Activated CD4-positive, alpha-beta T cell treated with anti-CD3 and anti-CD28 coated beads, Interleukin-2, Interleukin-4, amounts not matched to agents 100 ng/mL and 50 ng/mL, durations not matched to agents 16 hours and 8 hours (primary cell): Measurements from ENCODE around the gene PLSCR4.

Experiments used
- DNase-seq: peaks from one replicate; pipeline ENCODE4 v3.0.0-alpha.2; 2020; ENCODE audit warnings: low spot score

Gene PLSCR4

DNA sequence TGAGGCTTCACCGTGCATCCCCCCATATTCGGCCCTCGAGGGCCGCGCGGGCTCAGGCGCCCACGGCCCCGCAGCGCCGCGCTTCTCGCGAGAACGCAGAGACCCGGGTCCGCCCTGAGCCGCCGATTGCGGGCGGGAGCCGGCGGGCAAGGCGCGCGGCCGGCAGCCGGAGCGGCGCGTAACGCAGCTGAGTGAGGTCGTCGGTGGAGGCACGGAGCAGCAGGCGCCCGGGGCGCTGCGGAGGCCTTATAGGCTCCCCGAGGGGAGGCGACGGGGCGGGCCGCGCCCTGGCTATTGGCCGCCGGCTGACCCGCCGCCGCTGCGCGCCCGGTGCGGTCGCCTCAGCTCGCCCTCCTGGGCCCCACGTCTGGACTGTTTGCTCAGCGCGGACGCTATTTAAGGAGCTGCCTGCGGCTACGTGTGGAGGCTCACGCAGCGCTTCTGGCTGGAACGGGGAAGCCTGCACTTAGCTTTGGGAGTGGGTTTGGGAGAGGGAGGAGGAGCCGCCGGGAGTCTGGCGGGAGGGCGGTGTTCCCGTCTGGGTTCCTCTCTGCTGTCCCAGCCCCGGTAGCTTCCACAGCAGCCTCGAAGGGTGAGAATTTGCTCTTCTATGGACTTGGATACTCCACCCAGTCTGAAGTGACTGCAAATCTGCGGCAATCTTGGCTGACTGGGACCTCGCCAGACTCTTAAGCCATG is 89.8 kb downstream of the PLSCR4 start, which contains the start of gene PLOD2:
PLOD2 (minus strand) TSS at position 221 of the 699 bp plus-strand sequence; CDS start at position 26, 195 bp downstream.
- peak; percentile 1 for DNase-seq

DNA sequence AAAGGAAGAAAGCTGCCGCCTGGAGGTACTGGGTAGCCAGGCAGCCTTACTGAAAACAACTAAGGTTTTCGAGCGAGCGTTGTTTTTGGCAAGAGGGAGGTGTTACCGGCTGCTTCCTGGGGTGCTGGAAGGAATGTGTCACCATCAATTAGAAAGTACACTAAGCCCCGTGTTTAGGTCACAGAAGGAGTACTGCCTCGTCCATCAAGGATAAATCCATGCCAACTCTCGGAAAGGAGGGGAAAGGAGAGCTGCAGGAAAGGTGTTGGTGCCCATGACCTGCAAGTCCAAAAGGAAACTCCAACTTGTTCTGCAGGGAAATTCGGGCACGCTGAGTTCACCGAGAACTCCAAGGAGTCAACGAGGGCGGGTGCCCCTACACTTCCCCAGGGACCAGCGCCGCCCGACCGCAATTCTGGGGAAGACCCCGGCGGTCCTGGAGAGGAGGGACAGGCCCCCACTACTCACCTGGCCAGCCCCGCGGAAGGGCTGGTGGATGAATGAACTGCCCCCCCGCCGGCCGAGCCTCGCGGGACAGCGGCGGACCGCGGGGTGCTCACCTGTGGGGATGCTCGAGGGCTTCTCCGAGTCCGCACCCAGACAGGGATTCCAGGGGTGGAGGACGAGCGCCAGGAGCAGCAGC is 90.5 kb downstream of the PLSCR4 start:
- peak; percentile 11 for DNase-seq

DNA sequence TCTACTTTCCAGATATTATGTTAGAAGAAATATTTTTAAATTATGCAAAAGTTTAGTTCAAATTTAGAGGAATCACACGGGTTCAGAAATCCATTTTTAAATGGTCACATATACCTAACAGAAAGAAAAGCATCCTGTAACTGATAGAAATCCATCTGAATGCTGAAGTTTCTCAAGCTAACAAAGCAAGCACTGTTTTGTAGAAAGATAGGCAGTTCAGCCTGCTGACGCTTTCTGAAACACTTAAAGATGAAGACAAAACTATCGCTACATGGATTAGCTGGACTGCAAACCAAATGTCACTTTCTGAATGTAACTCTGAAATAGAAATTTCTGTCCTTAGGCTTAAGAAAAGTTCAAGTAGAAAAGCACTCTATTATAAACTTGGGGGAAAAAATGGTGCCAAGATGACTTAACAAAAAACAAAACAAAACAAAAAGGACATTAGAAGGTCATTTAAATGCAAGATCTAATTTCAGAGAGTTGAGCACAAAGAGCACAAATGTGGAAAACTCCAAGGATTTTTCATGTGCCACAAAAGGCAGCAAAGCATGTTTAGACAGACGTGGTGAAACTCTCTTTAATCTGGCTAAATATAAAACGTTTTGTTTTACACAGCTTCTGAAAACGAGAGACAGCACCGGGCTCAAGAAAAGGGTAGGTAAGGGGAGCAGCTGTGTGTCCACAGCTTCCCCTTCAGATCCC is 91.1 kb downstream of the PLSCR4 start:
- DNase-seq, result no peak

DNA sequence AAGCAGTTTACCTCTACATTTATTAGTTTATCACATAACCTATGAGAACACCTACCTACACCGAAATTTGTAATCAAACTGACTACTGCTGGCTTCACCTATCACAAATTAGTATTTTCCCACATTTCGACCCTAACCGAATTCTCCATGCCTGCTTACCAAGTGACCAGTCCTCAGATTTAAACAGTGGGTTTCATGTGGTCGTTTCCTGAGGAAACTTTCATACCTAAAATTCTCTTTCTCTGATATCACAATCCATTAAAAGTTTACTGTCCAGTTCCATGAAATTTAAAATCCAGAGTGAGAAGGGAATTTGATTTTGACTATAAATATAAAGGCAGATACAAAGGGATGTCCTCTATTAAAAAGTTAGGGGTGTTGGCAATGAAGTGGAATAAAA is 91.9 kb downstream of the PLSCR4 start:
- DNase-seq, result no peak

DNA sequence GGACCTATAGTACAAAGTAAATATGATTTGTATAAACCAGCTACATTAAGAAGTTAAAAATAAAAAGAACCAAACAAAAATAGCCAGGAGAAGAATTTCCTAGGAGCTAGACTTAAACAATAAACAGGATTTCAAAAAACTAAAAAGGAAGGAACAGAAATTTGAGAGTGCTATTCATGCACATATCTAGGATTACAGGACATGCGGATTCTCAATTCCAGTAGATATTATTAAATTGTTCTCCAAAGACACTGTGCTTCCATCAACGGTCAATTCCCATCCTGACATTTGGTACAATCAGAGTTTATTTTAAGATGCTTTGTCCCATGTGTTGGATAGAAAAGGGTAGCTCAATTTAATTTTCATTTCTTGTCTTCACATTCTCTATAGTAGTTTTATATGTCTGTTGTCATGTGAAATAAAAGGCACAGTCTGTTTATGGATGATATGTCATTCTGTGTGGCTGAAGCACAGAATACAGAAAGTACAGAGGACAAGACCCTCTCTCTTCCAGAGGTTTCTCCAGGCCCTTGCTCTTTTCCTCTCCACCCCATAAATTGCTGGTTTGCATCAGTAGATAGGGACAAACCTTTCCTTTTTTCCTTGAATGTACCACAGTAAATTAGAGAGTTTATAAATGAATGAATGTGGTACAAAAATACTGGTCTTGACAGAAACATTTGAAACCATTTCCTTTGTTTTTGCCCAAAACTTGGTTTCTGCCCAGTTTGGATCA is 93.4 kb downstream of the PLSCR4 start:
- no peak for DNase-seq

DNA sequence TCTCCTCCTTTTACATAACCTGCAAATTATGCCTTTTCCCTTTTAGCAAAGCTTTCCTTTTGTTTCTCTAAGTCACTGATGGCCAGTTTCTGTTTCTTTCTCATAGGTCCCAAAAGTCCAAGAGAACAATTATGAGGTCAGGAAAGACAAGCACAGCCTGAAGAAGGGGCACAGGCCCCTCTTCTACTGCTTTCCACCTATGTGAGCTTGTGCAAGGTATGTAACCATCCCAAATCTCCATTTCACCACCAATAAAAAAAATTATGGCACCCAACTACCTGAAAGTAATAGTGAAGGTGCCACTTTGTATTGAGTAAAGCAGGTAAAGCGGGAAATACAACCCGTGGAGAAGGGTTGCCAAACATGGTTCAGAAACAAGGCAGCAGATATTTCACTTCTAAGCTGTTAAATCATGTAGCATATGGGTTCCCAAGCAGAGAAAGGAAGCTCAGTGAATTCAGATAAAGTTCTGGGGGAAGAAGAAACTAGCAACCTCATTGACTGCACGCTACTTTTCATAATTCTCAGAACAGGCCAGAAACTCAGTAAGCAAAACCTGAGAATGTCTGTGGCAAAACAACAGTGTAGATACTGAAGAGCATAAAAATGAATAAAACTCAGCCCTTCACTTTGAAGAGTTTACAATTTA is 94.1 kb downstream of the PLSCR4 start:
- DNase-seq, result no peak

DNA sequence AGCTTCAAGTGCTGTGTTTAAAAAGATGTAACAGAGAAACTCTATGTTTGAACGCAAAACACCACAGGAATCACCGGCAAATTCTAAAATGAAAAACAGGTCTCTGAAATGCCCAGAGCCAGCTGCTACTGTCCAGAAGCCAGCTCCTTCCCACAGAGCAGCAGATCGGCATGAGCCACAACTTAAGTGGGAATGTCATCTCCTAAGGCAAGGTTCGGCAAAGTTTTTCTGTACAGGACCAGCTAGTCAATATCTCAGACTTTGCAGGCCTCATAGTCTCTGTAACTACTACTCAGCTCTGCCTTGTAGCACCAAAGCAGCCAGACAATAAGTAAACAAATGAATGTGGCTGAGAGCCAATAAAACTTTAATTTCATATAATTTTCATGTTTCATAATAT is 94.8 kb downstream of the PLSCR4 start:
- DNase-seq, result no peak

DNA sequence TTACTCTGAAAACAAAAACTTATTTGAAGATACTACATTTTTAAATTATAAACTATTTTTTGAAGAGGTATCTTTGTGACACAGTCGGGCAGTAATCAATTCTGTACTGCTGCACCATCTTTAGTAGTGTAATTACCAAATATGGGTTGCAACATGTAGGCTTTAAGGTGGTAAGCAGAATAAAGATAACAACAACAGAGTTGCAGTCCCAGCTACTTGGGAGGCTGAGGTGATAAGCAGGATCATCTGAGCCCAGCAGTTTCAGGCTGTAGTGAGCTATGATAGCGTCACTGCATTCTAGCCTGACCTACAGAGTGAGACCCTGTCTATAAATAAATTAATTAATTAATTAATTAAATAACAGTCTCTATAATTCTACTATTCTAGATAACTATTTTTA is 95.9 kb downstream of the PLSCR4 start:
- DNase-seq, result no peak

DNA sequence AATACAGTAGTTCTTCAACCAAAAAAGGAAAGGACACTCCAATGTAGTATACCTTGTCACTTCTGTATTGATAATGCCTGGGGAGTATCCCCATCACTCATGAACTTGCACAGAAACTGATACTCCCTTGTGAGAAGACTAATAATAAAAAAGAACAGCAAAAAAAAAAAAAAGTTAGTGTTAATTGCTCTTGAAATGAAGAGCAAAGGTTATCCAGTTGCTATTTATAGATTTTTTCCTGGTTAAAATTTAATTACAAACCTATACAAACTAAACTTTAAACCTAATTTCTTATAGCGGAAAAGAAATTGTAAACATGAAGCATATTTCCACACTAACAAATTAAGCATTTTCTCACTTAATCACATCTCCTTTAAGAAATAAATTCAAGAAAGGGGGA is 96.6 kb downstream of the PLSCR4 start:
- DNase-seq, result no peak

DNA sequence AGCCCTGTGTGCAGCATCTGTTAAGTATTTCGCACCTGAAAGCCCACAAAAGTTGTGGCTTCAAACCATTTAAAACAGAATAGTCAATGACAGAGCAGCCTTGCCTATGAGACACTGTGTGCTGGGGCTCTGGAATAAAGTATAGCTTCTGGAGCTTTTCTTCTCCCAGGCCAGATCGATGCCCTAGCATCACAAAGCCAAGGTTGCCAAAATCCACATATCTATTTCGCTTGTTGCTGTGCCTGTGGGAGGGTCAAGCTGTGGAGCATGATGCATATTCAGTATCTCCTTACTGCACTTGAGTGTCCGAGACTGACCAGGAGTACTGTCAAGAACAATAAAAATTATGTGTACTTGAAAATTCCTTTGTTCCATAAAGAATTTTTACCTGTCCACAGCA is 97.5 kb downstream of the PLSCR4 start:
- no peak for DNase-seq

DNA sequence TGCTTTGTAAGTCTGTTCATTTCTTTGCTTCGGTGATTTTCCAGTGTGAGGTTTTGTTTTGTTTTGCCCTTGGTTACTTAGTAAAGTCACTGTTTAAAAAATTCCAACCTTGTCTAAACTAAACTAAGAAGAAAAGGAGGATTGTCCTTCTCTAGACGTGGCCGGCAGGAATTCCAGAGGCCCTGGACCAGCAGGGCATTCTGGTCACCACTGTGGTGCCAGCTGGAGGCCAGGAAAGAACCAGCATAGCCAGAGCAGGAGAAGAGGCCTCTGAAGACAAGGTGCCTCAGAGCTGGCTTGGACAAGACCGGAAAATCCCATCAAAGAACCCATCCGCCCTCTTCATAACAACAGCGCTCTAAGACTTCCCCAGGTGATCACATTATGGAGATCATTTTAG is 98.1 kb downstream of the PLSCR4 start:
- no peak for DNase-seq

DNA sequence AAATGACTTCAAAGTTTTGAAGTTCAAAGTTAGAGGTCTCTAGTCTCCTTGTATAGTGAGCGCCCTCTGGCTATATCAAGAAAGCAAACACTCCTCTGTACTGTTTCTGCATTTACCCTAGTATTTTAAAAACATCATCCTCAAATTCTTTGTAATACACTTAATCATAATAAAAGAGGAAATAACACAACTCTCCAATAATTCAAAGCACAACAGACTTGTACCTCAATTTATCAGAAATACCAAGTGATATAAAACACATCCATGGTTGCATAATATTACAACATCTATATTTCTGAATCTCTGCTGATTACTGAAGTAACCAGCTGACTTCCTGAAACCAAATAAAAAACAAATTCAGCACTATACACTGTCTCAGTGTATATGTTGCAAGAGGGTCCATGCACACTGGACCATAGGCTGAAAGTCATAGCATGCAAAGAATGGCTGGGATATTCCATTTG is 102.4 kb downstream of the PLSCR4 start:
- no peak for DNase-seq

DNA sequence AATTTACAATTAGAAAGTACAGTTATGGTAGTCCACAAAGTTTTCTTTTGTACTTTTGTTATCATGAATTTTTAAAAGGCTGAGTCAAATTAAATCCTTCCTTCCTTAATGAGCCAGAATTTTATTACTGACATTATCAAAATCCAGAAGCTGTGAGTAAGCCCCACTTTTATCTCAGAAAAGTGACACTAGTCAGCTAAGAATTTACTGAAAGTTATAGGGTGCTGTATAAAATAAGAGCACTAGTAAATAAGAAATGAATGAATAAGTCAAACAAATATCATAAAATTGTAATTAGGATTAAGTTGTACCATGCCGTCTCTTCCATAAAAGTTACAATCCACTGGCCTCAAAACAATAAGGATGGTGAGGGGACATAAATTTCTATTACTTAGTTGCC is 105.3 kb downstream of the PLSCR4 start:
- DNase-seq, result no peak

DNA sequence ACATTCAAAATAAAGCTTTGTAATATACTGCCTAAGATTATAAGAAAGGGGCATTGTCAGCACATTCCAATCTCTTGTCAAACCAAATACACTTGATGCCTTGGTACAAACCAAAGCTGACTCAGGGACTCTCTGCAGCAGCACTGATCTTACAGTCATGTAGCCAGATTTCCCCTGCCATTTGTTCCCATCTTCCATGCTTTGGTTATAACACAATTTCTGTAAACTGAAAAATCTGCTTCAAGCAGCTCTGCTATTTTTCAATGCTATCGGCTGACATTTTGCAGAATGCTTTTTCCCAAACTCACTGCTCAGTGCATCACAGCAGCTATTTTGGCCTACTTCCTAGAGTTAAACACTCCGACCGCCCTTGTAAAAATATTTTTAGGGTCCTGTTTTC is 108.1 kb downstream of the PLSCR4 start:
- no peak for DNase-seq
